Measurements from ENCODE around the gene MRC2. TPM values are rescaled to one million over a fixed set of nuclear protein-coding genes. Genes with fewer than 3 reads are reported as not detected.

Gene MRC2
- polyA plus RNA-seq, 1 experiment = 271 TPM

- Histone ChIP-seq H3K27me3 (ENCODE audit: control insufficient read depth, insufficient read depth, low read length) (no peaks in the 10 kb centered on the region), H3K36me3 (ENCODE audit: control insufficient read depth, insufficient read depth, low read length) (peaks cover 11% of the 10 kb centered on the region), H3K4me3 (ENCODE audit: low read depth, low read length) (peak overlapping the region; percentile 83)
- no peak for TF ChIP-seq CTCF (IDR thresholded peaks at IDR 0.05; ENCODE audit: insufficient read depth, low read depth, low read length)
- ChIA-PET CTCF (interaction anchor here (0.9 to 1.4 kb wide), 3 partner anchors 9 to 18 kb away, joined by 3 to 4 read pairs (median 3); no protein-coding TSS in a partner anchor), POLR2A (interaction anchor here (0.5 kb wide), 1 partner anchor 16 kb away, joined by 8 read pairs; no protein-coding TSS in a partner anchor)
- DNase-seq (ENCODE audit: low read depth) = no peak
These were observed 3.1 kb downstream of the MRC2 start for GRCh38 chr17:62630365-62631085.

- H3K4me3 ChIP-seq (ENCODE audit: low read depth, low read length) = no peak overlapping the region
- ChIA-PET POLR2A (no interaction called here), CTCF (interaction anchor here (1.4 kb wide), 1 partner anchor 17 kb away, joined by 3 read pairs; no protein-coding TSS in a partner anchor)
- no peak for DNase-seq (ENCODE audit: low read depth)
- no peaks in the 10 kb centered on the region for H3K27me3 ChIP-seq (ENCODE audit: control insufficient read depth, insufficient read depth, low read length)
- peaks cover 12% of the 10 kb centered on the region for H3K36me3 ChIP-seq (ENCODE audit: control insufficient read depth, insufficient read depth, low read length)
- no peak for TF ChIP-seq CTCF (IDR thresholded peaks at IDR 0.05; ENCODE audit: insufficient read depth, low read depth, low read length)
These were observed 3.8 kb downstream of the MRC2 start for GRCh38 chr17:62631086-62631935.

- ChIA-PET POLR2A (no interaction called here), CTCF (interaction anchor here (0.7 to 1.4 kb wide), 2 partner anchors 18 to 59 kb away, joined by 3 read pairs; no protein-coding TSS in a partner anchor)
- no peak overlapping the region for H3K4me3 ChIP-seq (ENCODE audit: low read depth, low read length)
- peaks cover 16% of the 10 kb centered on the region for H3K36me3 ChIP-seq (ENCODE audit: control insufficient read depth, insufficient read depth, low read length)
- DNase-seq (ENCODE audit: low read depth) = no peak
- H3K27me3 ChIP-seq (ENCODE audit: control insufficient read depth, insufficient read depth, low read length) = no peaks in the 10 kb centered on the region
- TF ChIP-seq CTCF (IDR thresholded peaks at IDR 0.05; ENCODE audit: insufficient read depth, low read depth, low read length) = no peak
These were observed 4.8 kb downstream of the MRC2 start for GRCh38 chr17:62631936-62632924.

- Histone ChIP-seq H3K36me3 (ENCODE audit: control insufficient read depth, insufficient read depth, low read length) (peaks cover 11% of the 10 kb centered on the region), H3K27me3 (ENCODE audit: control insufficient read depth, insufficient read depth, low read length) (no peaks in the 10 kb centered on the region), H3K4me3 (ENCODE audit: low read depth, low read length) (no peak overlapping the region)
- TF ChIP-seq CTCF (IDR thresholded peaks at IDR 0.05; ENCODE audit: insufficient read depth, low read depth, low read length) = no peak
- POLR2A ChIA-PET = no interaction called here
- no peak for DNase-seq (ENCODE audit: low read depth)
- CTCF ChIA-PET = interaction anchor here (0.7 kb wide), 1 partner anchor 840 kb away, joined by 3 read pairs; no protein-coding TSS in a partner anchor
These were observed 10.3 kb downstream of the MRC2 start for GRCh38 chr17:62637809-62638208.

Data from BJ (cell line).